NOMO-1 treated with dmso at 0.1 percent for 144 hours (cell line): ENCODE data around the gene BHMT.
"Not testable (repeated sequence)": the region's sequence is repeated elsewhere in the genome, so short reads cannot be mapped to it uniquely, and the experiment has no call there.

Experiments used
- DNase-seq: peaks from one replicate; lab custom pipeline; 2025; ENCODE audit not compliant: unreplicated experiment; lab: John Stamatoyannopoulos, UW

BHMT gene

DNA sequence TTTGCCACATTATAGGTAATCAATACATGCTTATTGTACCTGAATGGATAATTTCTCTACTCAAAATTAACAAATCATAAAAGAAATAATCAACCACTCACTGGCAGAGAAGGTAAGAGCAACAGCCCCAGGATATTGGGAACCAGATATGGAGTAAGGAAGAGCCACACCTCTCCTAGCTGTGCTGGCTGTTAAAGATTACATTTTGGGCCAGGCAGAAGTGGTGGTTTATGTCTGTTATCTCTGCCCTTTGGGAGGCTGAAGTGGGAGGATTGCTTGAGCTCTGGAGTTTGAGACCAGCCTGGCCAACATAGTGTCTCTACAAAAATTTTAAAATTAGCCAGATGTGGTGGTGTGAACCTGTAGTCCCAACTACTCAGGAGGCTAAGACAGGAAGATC is 56.4 kb downstream of the BHMT start:
- DNase-seq, result no peak

DNA sequence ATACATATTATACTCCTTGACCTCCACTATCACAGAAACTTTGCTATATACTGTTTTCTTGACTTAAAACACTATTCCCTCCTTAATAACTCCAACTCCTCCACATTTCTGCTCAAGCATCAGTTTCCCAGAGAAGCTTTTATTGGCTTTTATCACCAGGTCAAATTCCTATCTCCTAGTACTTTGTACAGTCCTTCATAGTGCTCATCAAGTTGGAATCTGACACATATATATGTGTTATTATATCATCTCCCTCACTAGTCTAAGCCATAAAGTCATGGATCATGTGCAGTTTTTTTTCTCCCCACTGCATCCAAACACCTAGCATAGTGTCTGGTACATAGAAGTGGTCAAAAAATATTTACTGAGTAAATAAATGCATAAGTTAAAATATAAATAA is 59.1 kb downstream of the BHMT start:
- DNase-seq, result no peak

DNA sequence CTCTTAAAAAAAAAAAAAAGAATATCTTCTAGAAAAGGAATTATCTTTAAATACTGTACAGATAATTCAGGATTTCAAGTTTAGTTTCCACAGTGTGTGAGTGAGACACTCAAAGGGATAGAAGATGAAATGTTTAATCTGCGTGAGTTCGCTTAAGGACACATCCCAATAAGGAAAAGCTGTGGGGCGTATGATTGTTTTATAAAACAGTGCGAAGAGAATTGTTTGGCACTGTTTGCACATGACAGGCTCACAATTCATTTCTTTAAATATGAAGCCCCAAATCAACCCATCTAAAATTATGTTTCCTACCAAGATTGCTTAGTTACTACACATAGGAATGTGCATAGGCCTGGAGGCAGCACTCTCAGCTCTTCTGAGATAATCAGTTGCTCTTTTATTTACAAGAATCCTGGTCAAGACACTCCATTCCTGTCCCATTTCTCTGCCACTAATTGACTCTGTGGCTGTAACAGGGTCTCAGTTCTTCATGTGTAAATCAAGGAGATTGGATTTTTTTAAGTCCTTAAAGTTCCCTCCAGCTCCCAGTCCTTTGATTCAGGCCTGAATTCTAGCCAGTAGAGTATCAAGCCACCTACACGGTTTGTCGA is 60.1 kb downstream of the BHMT start:
- DNase-seq, result no peak

DNA sequence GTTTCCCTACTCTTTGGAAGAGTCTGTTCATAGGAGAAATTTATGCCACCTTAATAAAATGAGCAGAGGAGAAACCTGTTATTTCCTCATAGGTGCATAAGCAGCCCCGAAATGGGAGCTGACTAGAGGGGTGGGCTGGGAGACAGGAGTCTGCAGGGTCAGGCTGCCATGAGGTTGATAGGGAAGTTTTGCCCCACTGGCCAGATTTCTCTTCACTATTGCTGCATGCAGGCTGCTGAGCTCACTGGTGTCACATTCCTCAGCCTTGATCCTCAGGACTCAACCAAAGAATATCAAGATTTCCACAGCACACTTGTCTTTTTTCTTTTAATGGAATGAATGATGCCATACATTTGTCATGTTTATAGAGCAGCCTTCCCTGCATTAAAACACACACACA is 60.7 kb downstream of the BHMT start:
- DNase-seq, result no peak

DNA sequence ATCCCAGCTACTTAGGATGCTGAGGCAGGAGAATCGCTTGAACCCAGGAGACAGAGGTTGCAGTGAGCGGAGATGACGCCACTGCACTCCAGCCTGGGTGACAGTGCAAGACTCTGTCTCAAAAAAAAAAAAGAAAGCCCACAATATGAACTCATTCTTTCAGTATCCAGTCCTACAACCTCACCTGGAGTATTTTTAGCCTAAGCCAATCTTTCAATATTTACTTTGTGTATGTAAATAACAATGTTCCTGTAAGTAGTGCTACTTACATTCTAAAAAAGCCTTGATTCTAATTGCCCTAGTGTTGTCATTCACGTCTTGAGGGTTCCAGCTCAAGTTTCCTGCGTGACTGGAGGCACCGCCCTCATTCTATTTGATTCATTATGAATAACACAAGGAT is 62.0 kb downstream of the BHMT start:
- no peak for DNase-seq

DNA sequence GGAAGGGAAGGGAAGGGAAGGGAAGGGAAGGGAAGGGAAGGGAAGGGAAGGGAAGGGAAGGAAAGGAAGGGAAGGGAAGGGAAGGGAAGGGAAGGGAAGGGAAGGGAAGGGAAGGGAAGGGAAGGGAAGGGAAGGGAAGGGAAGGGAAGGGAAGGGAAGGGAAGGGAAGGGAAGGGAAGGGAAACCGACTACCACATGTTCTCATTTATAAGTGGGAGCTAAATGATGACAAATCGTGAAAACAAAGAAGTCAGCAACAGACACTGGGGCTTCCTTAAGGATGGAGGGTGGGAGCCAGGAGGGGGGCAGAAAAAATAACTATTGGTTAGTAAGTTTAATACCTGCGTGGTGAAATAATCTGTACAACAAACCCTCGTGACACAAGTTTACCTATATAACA is 68.8 kb downstream of the BHMT start:
- not testable (repeated sequence) for DNase-seq

DNA sequence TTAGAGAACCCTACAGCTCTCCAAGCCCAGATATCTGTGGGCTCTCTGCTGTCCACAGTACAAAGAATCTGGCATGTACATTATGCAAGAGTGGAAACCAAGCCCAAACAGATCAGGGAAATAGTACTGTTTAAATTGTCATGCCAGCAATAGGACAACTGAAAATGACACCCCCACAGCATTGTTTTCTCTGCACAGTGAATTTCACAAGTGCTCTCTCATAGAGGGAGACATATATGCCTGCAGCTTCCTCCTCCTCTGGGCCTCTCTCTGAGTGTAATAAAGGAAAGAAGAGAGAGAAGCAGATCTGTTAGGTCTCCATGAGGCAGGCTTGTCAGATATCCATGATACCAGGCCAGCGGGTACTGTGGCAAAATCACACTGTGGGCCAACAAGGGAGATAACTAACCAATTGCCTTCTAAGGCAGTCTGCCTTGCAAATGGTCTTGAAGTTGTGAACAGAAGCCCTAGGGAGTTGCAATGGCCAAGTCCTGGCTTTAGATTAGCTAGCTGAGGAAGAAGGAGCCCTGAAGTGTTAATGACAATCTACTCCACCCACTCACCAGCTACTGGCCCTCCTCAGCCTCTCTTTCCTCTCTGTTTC is 69.9 kb downstream of the BHMT start:
- no peak for DNase-seq
